Esophagus muscularis mucosa (tissue), 3 donors: ENCODE measurements around the gene SLC17A7.

Experiments used
- CTCF ChIP-seq, 3 experiments: fragments of 200-600 bp in 2 of 3; fragments of 450-650 bp in 1 of 3; sonication (generic) in 2 of 3; IDR thresholded peaks; one replicate each; pipeline ENCODE4 v1.5.1; 2017 to 2019; ENCODE audit warnings: antibody characterized with exemption in 3 of 3, mild to moderate bottlenecking in 2 of 3, moderate library complexity in 1 of 3
- EP300 ChIP-seq: sonication (generic); formaldehyde crosslinking; IDR thresholded peaks from one replicate; pipeline ENCODE4 v1.6.1; 2017; ENCODE audit warnings: antibody characterized with exemption

DNA sequence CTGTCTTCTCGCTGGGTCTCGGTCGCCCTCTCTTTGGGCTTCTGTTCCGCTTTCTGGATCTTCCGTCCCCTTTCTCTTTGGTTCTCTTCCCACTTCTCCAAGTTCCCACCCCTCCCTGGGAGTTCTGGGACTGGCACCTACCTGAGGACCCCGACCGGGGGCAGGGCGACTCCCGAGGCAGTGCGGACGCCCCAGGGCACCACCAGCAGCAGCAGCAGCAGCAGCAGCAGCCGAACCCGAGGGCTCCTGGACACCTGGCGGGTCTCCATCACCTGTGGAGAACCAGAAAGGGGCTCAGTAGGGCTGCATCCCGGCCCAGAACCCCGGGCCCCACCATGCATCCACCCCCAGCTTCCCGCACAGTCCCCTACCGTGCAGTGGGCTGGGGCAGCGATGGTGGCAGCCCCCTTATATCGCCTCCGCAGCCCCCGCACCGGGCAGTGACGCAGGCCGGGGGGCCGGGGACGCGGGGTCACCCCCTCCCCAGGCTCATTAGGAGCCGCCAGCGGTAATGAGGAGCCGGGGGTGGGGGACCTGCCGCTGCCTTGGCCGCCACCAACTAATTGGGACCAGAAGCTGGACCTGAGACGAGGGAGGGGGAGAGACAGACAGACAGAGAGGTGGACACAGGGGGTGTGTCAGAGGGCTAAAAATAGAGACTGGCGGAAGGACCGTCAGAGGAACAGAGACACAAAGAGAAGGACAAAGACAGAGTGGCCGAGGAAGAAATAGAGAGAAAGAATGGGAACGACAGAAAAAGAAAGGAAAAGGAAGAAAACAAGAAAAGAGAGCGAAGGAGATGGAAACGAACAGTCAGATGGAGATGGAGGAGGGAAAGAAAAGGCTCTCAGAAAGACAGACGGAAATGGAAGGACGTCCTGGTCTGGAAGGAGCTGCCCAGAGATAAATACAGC lies 18.0 kb downstream of the SLC17A7 start, which contains the start of gene PTH2:
- TF ChIP-seq EP300, result no peak
- TF ChIP-seq CTCF (IDR thresholded peaks at IDR 0.05), result no peak
